ENCODE results near the gene P3H3. TPM values are rescaled to one million over a fixed set of nuclear protein-coding genes. Genes with fewer than 3 reads are reported as not detected.

P3H3 gene
- total RNA-seq, 4 donors from 2014 or later = 5.6 to 11.3 (median 6.8) TPM

DNA sequence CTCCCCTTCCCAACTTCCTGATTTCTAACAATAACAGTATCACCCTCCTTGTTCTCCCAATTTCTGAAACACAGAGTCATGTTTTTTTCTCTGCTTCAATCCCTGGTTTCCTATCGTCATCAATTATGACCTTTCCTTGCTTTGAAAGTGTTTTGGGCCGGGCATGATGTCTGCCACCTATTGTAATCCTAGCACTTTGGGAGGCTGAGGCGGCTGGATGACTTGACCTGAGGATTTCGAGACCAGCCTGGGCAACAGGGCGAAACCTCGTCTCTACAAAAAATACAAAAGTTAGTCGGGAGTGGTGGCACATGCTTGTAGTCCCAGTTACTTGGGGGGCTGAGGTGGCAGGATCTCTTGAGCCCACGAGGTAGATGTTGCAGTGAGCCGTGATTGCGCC is 19.2 kb upstream of the P3H3 start:
- TF ChIP-seq, protein P1, sequence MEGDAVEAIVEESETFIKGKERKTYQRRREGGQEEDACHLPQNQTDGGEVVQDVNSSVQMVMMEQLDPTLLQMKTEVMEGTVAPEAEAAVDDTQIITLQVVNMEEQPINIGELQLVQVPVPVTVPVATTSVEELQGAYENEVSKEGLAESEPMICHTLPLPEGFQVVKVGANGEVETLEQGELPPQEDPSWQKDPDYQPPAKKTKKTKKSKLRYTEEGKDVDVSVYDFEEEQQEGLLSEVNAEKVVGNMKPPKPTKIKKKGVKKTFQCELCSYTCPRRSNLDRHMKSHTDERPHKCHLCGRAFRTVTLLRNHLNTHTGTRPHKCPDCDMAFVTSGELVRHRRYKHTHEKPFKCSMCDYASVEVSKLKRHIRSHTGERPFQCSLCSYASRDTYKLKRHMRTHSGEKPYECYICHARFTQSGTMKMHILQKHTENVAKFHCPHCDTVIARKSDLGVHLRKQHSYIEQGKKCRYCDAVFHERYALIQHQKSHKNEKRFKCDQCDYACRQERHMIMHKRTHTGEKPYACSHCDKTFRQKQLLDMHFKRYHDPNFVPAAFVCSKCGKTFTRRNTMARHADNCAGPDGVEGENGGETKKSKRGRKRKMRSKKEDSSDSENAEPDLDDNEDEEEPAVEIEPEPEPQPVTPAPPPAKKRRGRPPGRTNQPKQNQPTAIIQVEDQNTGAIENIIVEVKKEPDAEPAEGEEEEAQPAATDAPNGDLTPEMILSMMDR (IDR thresholded peaks at IDR 0.05; ENCODE audit: low read depth) = no peak

DNA sequence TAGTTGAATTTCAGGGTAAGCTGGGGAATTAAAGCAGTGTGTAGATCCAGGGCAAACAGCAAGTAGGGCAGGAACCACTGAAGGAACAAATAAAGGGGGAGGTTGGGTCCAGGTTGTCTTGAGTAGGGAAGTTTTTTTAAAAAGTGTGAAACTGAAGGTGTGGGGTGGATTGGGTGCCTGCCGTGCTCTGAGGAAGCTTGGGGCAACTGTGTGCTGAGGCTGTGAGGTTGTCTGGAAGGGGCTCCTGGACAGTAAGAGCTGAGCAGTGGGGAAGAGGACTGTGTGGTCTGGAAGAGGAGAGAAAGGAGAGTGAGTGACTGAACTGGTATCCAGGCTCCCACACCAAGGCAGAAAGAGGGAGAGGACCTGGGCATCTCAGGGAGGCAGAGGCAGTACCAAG is 17.4 kb upstream of the P3H3 start:
- TF ChIP-seq, protein P1 (IDR thresholded peaks at IDR 0.05; ENCODE audit: low read depth) = no peak

DNA sequence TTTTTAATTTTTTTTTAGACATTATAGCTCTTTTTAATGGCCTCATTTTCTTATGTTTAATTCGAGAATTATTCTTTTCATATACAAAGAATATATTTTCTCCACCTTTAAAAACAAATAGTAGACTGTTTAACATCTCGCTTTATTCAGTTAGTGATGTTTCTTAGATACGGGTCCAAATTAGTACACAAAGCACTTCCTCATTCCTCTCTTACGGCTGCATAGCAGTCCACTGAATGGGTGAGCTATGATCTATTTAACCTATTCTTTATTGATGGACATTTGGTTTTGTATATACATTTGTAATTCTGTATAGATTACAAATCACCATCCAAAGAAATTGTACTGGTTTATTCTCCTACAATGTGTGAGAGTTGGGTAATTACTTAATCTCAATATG is 14.8 kb upstream of the P3H3 start:
- TF ChIP-seq, protein P1 (IDR thresholded peaks at IDR 0.05; ENCODE audit: low read depth) = no peak

DNA sequence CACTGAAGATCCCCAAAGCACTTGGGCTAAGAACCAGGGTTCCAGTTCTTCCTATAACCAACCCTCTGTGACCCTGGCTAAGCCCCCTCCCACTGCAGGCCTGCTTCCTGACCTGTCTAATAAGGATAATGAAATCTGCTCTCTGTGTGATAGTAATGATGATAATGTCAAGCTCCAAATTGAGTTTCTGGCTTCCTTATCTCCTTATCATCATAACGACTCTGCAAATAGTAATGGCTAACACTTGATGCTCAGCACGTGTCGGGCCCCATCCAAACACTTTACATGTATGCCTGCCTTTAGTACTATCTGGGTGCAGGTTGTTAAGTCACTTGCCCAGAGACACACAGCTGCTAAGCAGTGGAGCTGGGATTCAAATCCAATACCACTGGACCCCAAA is 11.6 kb upstream of the P3H3 start:
- TF ChIP-seq, protein P1 (IDR thresholded peaks at IDR 0.05; ENCODE audit: low read depth) = no peak

DNA sequence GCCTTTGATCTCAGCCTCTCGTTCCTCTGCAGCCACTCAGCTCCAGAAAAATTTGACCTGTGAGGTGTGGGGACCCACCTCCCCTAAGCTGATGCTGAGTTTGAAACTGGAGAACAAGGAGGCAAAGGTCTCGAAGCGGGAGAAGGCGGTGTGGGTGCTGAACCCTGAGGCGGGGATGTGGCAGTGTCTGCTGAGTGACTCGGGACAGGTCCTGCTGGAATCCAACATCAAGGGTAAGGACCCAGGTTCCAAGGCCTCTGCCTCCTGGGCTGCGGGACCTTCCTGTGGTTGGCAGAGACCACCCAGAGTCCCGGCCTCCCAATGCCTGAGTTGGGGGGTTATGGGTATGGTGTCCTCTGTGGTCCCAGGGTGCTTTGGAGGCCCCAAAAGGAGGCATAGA is 11.1 kb upstream of the P3H3 start:
- TF ChIP-seq, protein P1 (IDR thresholded peaks at IDR 0.05; ENCODE audit: low read depth) = no peak

DNA sequence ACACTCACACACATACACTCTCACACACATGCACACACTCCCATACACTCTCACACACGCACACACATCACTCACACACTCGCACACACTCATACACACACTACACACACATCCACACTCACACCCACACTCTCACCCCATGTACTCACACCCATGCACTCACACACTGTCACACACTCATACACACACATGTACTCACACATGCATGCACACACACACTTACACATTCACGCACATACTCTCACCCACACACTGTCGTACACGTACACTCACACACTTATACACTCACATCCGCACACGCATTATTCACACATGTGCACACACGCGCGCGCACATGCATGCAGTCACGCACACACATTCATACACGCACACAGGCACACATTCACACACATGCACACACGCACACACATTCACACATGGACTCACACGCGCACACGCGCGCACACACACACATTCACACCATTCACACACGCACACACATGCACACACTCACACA is 10.5 kb upstream of the P3H3 start:
- TF ChIP-seq, protein P1 (IDR thresholded peaks at IDR 0.05; ENCODE audit: low read depth) = no peak

DNA sequence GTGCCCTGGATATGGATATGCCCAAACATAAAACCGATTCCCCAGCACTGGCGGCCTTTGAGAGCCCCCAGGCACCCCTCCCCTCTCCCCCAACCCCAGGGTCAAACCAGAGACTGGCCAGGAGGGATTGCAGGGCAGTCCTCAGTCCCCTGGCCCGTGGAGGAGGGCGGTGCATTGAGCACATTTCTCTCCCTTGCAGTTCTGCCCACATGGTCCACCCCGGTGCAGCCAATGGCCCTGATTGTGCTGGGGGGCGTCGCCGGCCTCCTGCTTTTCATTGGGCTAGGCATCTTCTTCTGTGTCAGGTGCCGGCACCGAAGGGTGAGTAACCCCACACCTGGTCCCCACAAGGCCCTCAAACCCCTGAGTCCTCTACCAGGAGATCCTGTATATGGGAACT is 10.0 kb upstream of the P3H3 start:
- TF ChIP-seq, protein P1 (IDR thresholded peaks at IDR 0.05; ENCODE audit: low read depth) = no peak
